Panc1 (cell line): ENCODE results near the gene UBE2U. TPM values are rescaled to one million over a fixed set of nuclear protein-coding genes. Genes with fewer than 3 reads are reported as not detected.

ENCODE experiments used
- ATAC-seq: fragments of 200-7000 bp; cut with Tn5 transposase; 2 replicates; pipeline ENCODE4 v1.9.1; 2020; ENCODE audit warnings: mild to moderate bottlenecking, moderate library complexity
- BruUV-seq: library from RNA; stranded (reverse); fragments of 400-500 nt; replicated peaks from 2 replicates; lab custom pipeline; 2021; lab: Mats Ljungman, UMichigan
- CTCF ChIA-PET: fragments of 300-600 bp; sonication (Branson Sonifier 250); formaldehyde crosslinking; loops from one replicate; lab custom pipeline; 2022; ENCODE audit warnings: antibody characterized with exemption; lab: Charles Lee
- POLR2A ChIA-PET: fragments of 300-600 bp; sonication (Branson Sonifier 250); formaldehyde crosslinking; loops from one replicate; lab custom pipeline; 2022; ENCODE audit warnings: antibody characterized with exemption; lab: Charles Lee
- DNase-seq: peaks from one replicate; pipeline ENCODE4 v3.0.0-alpha.2; 2010; ENCODE audit warnings: low read depth, low spot score
- H3K27ac ChIP-seq: 2 replicates; pipeline ENCODE4 v1.5.1; 2011; ENCODE audit warnings: mild to moderate bottlenecking, low read length, inconsistent platforms
- H3K27me3 ChIP-seq: fragments of 200-500 bp; sonication (Bioruptor generic); 2 replicates; pipeline ENCODE4 v1.6.0; 2014; ENCODE audit warnings: low read length, inconsistent platforms; ENCODE audit not compliant: control insufficient read depth, insufficient read depth
- H3K36me3 ChIP-seq: fragments of 200-500 bp; sonication (Bioruptor generic); 2 replicates; pipeline ENCODE4 v1.5.1; 2014; ENCODE audit warnings: inconsistent platforms, mild to moderate bottlenecking, low read length, moderate library complexity; ENCODE audit not compliant: control insufficient read depth, insufficient read depth
- H3K4me1 ChIP-seq: 2 replicates; pipeline ENCODE4 v1.5.1; 2011; ENCODE audit warnings: inconsistent platforms, mild to moderate bottlenecking, low read length, moderate library complexity; ENCODE audit not compliant: control insufficient read depth, insufficient read depth
- H3K4me3 ChIP-seq, 2 experiments: 2 replicates each; pipeline ENCODE4 v1.5.1; 2011 to 2012; ENCODE audit warnings: low read depth in 2 of 2, low read length in 2 of 2, mild to moderate bottlenecking in 2 of 2, inconsistent platforms in 1 of 2, moderate library complexity in 1 of 2
- H3K9me3 ChIP-seq: fragments of 200-500 bp; sonication (Bioruptor generic); 2 replicates; pipeline ENCODE4 v1.5.1; 2014; ENCODE audit warnings: low read depth, mild to moderate bottlenecking, inconsistent platforms, low read length, moderate library complexity; ENCODE audit not compliant: control insufficient read depth, insufficient read depth
- CTCF ChIP-seq: fragments of 450-650 bp; IDR thresholded peaks from 2 replicates; pipeline ENCODE4 v1.5.1; 2017; ENCODE audit warnings: mild to moderate bottlenecking
- POLR2AphosphoS5 ChIP-seq: IDR thresholded peaks from 2 replicates; pipeline ENCODE4 v1.6.1; 2012; ENCODE audit warnings: mild to moderate bottlenecking, low read depth, low read length, moderate library complexity
- SIN3A ChIP-seq: IDR thresholded peaks from 2 replicates; pipeline ENCODE4 v1.6.1; 2012; ENCODE audit warnings: low read depth, mild to moderate bottlenecking, low read length, moderate library complexity, borderline replicate concordance; ENCODE audit not compliant: insufficient read depth
- TCF7L2 ChIP-seq: IDR thresholded peaks from 2 replicates; pipeline ENCODE4 v1.6.1; 2011; ENCODE audit warnings: mild to moderate bottlenecking, low read depth, low read length, inconsistent platforms
- in situ Hi-C: cut with HindIII; loops from 2 replicates; pipeline ENCODE4 v1.10.0; 2016; ENCODE audit warnings: low sequenced_read_pairs, low pct_unique_long_range_greater_than_20kb
- intact Hi-C: fragments of 100-400 bp; cut with micrococcal nuclease; formaldehyde crosslinking; loops from one replicate; pipeline ENCODE4 v1.10.0; 2022; ENCODE audit not compliant: unreplicated experiment
- total RNA-seq: library from RNA; stranded (reverse); gene quantifications from one replicate; pipeline ENCODE4 v1.2.1, GENCODE V29; 2021; ENCODE audit not compliant: unreplicated experiment
- TF ChIP-seq, protein P1 (sequence below), 2 experiments: IDR thresholded peaks; 2 replicates each; pipeline ENCODE4 v1.6.1; 2011 to 2012; ENCODE audit warnings: low read depth in 2 of 2, control low read depth in 1 of 2, low read length in 1 of 2, mild to moderate bottlenecking in 1 of 2, moderate library complexity in 1 of 2; ENCODE audit not compliant: insufficient read depth in 1 of 2

Gene UBE2U
- total RNA-seq, 1 experiment from 2014 or later, result not detected

GRCh38 chr1:64315402-64315801 lies 112.0 kb downstream of the UBE2U start:
- DNase-seq (no peak), ATAC-seq (no peak)
- Histone ChIP-seq H3K36me3 (no peaks in the 10 kb centered on the region), H3K27ac (no peak overlapping the region), H3K4me1 (no peaks in the 10 kb centered on the region), H3K9me3 (no peaks in the 10 kb centered on the region), H3K4me3 (no peak overlapping the region), H3K27me3 (no peaks in the 10 kb centered on the region)
- TF ChIP-seq, protein P1, sequence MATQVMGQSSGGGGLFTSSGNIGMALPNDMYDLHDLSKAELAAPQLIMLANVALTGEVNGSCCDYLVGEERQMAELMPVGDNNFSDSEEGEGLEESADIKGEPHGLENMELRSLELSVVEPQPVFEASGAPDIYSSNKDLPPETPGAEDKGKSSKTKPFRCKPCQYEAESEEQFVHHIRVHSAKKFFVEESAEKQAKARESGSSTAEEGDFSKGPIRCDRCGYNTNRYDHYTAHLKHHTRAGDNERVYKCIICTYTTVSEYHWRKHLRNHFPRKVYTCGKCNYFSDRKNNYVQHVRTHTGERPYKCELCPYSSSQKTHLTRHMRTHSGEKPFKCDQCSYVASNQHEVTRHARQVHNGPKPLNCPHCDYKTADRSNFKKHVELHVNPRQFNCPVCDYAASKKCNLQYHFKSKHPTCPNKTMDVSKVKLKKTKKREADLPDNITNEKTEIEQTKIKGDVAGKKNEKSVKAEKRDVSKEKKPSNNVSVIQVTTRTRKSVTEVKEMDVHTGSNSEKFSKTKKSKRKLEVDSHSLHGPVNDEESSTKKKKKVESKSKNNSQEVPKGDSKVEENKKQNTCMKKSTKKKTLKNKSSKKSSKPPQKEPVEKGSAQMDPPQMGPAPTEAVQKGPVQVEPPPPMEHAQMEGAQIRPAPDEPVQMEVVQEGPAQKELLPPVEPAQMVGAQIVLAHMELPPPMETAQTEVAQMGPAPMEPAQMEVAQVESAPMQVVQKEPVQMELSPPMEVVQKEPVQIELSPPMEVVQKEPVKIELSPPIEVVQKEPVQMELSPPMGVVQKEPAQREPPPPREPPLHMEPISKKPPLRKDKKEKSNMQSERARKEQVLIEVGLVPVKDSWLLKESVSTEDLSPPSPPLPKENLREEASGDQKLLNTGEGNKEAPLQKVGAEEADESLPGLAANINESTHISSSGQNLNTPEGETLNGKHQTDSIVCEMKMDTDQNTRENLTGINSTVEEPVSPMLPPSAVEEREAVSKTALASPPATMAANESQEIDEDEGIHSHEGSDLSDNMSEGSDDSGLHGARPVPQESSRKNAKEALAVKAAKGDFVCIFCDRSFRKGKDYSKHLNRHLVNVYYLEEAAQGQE (IDR thresholded peaks at IDR 0.05; ENCODE audit: insufficient read depth in 1 of 2, low read depth in 2 of 2, low read length in 1 of 2), result no peak
- TF ChIP-seq SIN3A, result no peak
- no peak for TF ChIP-seq POLR2AphosphoS5
- no peak for TF ChIP-seq CTCF
- TF ChIP-seq TCF7L2, result no peak
- POLR2A ChIA-PET, result no interaction called here
- BruUV-seq, result no TSS peak
- CTCF ChIA-PET, result no interaction called here
- in situ Hi-C loops, result no loop called here
- intact Hi-C loops, result no loop called here
